Amygdala (tissue), 56 donors: ENCODE data around the gene FAM168A.

Experiments
- DNase-seq, 56 donors: peaks; one replicate each; lab custom pipeline; 2025; lab: John Stamatoyannopoulos, UW

Gene FAM168A

DNA sequence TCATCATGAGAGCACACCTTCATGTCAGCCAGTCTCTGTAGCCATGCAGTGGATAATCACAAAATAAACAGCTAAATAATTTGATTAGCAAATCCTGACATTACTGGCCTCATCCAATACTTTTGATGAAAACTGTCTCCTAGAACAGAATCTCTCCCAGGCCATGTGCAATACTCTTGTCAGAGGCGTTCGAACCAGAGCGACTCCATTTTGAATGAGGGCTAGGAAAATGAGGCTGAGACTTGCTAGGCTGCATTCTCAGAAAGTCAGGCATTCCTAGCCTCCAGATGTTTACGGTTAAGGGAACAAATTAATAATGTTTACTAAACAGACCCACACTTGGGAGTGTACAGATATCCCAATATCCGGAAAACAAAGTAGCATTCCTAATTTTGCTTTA, 69.9 kb downstream of the FAM168A start:
- DNase-seq, result no peak

DNA sequence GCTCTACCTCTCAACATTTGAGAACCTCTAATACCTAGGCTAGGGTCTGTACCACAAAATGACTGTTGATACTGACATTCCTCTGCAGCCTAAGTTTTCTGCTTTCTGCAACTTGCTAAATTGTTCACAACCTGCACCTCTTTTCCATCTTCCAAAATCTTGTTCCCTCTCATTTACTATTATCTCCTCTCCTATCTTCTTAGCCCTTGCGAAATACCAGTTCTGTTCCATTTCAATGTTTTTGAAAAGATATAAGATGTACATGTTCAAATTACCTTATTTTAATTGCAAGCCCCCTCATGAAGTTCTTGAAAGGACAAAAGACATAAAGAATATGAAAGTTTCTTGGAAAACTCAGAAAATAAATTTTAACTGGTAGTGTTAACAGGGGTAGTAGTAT, 72.3 kb downstream of the FAM168A start:
- no peak for DNase-seq

DNA sequence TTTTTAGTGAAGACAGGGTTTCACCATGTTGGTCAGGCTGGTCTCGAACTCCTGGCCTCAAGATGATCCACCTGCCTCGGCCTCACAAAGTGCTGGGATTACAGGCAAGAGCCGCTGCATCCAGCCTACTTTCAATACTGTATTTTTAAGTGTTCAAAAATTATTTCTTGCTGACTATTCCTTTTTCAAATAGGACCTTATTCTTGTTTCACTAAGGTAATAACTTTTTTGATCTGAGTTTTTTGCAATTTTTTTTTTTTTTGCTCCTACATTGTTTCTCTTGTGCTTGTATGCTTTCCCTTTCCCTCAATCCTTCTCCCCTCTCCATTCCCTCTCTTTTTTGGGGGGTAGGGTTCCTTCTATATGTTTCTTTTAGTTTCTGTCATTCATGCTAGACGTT, 73.1 kb downstream of the FAM168A start:
- no peak for DNase-seq

DNA sequence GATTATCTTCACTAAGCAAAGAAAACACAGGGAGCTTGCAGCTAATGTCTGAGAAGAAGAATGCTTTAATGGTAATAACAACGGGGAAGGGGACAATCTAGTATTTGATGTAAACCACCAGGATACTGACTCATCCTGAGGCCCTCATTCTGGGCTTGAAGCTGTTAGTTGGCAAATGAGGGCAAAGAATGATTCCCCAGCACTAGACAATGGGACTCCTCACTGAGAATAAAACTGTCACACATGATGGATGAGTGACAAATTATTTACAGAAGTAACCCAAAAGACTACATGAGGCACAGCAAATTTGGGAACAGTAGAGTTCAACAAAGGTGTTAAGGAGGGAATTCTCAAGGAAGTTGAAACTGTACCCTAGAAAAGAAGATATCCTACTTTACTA, 76.3 kb downstream of the FAM168A start:
- no peak for DNase-seq

DNA sequence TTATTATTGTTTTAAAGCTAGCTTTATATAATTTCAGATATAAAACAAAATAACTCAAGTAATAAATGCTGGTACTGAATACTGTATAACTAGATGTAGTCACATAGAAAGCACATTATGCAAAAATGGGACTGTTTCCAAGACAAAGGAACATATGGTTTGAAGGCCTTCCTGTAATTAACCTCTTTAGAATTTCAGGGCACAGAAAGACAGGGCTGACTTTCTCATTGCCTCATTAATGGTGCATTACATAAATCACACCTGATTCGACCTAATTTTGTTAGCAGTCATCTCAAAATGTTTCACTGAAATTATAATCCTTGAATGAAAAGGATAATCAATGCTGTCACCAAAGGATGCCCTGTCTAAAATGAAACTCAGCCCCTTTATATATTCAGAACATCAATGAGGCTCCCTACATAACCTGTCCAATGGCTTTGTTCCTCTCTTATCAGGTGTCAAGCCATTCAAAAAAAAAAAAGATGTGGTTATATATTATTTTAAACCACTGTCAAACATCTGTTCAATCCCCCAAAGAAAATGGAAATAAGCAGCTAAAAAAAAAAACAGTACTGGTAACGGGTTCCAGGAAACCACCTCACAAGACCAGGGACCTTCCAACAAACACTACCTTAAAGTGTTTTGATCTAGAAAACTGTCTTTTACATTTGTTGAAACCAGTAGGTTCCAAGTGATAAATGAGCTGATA, 77.4 kb downstream of the FAM168A start:
- no peak for DNase-seq

DNA sequence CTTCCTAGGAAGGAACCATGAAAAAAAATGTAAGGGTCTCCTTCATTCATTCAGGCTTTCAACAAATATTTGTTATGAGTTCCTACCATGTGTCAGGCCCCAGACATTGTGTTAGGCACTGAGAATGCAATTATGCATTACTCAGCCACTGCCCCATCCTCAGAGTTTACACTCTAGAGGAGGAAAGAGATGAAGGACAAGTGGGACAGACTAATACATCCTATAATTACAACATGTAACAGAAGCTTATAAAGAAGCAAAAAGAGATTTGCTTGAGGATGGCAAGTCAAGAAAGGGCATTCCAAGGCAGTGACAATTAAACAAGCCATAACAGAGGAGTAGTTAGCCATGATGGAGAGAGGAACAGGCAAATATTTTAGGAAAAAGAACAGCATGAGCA, 78.6 kb downstream of the FAM168A start:
- no peak for DNase-seq

DNA sequence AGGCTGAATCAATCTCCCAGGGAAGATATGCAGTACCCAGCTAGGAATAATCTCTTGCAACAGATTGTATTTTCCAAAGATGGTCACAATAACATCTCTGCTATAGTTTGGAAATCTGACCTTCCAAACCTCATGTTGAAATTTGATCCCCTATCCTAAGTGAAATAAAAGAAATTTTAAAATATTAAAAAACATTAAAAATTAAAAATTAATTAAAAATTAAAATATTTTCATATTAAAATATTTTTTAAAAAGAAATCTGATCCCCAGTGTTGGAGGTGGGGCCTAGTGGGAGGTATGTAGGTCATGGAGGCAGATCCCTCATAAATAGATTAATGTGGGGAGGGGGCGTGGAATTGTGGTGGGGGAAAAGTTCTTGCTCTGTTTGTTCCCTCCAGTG, 79.7 kb downstream of the FAM168A start:
- no peak for DNase-seq

DNA sequence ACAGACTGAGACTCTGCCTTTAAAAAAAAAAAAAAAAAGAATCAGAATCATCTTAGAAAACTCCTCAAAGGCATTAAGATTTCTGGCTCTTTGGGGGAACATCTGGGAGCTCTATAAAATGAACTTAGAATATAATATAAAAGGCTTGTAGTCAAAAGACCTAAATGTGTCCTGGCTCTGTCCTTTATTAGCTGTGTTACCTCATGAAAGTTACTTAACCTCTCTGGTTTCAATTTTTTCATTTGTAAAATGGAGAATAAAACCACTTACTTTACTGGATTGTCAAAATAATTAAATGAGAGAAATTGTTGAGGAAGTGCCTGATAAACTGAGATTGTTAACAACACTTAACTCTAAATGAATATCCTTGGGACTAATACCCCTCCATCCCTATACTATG, 81.8 kb downstream of the FAM168A start:
- DNase-seq, result no peak

DNA sequence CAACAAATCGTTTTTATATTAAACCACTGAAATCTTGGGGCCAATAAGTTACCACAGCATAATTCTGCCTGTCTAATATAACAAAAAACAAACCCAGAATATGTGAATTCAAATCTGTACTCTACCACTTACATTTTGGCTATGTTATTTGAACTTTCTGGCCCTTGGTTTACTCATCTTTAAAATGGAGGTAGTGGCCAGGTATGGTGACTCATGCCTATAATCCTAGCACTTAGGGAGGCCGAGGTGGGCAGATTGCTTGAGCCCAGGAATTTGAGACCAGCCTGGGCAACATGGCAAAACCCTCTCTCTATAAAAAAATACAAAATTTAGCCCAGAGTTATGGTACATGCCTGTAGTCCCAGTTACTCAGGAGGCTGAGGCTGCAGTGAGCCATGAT, 84.2 kb downstream of the FAM168A start:
- no peak for DNase-seq

DNA sequence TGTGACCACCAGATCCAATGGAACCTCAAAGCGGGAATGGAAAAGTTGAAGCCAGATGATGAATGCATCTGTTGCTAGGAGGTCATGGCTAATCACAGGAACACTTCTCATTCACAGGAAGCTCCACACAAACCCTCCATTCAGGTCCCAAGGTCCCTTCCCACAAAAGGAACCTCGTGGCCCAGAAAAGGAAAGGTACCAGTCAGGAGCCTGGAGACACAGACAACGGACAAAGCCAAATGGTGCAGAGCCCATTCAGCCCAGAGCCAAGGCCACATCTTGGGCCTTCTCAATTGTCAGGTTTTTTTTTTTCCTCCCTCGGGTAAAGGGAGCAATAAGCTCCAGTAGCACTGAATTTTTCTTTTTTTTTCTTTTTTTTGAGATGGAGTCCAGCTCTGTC, 87.0 kb downstream of the FAM168A start:
- no peak for DNase-seq

DNA sequence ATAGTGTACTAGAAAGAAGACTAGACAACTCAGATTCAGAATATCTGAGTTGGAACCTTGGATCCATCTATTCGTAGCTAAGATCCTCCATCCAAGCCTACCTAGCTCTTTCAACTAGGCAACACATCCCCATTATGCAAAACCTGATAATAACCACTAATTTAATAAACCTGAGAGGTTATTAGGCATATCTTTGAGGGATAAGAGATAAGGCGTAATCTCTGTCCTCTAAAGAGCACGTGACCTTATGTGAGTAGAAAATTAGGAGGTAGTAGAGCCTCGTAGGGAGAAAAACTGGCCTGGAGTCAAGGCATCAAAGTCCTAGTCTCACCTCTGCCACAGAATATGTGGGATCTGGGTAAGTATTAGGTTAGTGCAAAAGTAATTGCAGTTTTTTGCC, 87.8 kb downstream of the FAM168A start:
- no peak for DNase-seq

DNA sequence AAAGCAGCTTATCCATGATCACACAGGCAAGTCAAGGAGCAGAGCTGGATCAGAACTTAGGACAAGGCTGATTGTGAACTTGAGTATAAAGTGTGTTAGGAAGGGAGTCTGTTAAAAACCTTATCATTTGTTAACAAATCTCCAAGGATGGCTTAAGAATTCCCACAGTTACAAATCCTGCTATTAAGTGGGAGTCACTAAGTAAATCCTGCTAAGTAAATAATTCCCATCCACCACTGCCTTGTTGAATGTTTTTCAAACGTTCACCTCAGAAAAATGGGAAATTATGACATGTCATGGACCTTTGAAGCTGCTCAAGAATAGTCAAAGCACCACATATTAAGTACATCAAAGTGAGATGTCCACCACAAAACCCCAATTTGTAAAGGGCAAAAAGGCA, 88.7 kb downstream of the FAM168A start:
- no peak for DNase-seq

DNA sequence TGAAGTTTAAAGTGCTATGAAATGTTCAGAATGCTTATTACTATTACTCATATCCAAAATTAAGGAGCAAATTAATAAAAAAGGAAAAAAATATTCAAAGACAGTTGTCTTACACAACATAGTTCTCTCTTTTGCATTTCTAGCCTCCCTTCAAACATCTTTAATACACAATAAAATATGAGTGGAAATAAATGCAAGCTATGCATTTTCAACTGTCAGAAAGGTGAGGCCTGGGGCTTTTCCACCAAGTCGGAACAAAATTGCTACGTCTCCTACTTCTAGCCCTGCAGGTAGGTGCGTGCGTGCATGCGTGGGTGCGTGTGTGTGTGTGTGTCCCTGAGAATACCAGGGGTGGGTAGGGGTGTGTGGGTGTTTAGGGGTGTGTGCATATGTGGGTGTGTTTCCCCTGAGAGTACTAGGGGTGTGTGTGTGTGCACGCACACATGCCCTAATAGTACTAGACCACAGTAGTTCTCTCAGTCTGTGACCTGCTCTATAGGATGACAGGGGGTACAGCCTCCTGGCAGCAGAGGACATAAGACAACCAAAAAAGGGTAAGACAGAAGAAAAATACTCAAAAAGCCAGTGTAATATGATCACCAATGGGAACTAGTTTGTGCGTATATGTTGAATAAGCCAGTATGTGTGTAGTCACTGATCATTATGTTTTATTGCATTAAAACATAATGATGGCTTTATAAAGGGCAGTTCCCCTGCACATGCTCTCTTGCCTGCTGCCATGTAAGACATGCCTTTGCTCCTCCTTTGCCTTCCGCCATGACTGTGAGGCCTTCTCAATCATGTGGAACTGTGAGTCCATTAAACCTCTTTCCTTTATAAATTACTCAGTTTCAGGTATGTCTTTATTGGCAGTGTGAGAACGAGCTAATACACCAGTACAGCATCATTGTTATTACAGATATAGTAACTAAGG, 89.4 kb downstream of the FAM168A start:
- DNase-seq, result no peak

DNA sequence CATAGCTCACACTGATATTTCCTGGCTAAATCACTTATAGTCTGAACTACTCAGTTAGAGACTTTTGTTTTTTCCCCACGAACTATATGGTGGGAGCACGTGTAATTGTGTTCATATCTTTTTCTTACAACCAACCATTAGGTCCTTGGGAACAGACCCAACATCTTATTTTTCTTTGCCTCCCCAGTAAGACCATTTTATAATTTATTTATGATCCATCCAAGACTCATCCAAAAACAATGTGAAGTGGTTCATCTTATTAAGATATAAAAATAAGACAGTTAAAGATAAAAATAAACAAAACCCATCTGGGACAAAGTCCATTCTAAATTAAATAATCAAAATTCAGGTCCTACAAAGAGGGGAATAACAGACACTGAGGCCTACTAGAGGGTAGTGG, 90.8 kb downstream of the FAM168A start:
- no peak for DNase-seq

DNA sequence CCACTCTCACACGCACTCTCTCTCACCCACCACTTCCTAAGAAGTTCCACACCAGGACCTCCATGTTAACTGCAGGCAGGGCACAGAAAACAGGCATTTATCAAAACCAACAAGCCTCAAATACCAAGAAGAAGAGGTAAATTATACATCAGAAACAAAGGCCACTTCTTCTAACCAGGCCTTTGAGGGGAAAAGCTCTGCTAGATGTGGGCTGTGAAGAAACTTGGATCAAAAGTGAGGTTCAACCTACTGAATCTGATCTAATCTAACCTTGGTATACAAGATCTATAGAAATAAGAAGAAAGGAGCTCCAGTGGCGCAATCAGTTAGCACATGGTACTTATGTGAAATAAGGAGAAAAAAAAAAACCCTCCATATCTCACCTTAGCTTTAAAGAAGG, 91.9 kb downstream of the FAM168A start:
- DNase-seq, result no peak

DNA sequence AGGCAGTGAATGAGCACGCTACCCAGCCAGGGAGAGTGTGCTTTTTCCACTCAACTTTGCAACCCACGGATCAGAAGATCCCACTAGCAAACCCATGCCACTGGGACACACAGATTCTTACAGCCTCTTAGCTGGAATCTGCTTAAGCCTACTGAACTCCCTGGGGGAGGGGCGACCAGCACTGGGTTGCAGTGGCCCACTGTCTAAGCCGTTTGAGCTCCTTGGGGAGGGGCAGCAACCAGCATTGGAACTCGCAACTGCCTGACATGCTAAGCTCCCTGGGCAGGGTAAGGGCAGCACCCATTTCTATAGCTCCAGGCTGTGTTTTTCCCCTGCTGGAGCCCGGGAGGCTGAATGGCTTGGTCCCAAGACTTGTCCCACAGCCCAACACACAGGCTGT, 99.6 kb downstream of the FAM168A start:
- no peak for DNase-seq

DNA sequence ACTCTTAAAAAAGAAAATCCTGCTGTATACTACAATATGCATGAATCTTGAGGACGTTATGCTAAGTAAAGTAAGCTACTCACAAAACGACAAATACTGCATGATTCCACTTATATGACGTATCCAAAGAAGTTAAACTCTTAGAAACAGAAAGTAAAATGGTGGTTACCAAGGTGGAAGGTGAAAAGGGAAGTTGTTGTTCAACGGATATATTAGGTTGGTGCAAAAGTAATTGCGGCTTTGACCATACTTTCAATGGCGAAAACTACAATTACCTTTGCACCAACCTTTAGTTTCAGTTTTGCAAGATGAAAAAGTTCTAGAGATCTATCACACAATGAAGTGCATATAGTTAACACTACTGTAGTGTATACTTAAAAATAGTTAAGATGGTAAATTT, 101.8 kb downstream of the FAM168A start:
- no peak for DNase-seq

DNA sequence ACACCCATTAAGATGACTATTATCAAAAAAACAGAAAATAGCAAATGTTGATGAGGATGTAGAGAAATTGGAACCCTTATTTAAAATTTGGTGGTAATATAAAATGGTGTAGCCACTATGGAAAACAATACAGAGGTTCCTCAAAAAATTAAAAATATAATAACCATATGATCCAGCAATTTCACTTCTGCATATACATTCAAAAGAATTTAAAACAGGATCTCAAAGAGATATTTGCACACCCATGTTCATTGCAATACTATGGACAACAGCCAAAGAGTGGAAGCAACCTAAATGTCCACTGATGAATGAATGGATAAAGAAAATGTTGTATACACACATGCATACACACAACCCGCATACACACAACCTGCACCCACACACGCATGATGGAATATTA, 102.2 kb downstream of the FAM168A start:
- no peak for DNase-seq

DNA sequence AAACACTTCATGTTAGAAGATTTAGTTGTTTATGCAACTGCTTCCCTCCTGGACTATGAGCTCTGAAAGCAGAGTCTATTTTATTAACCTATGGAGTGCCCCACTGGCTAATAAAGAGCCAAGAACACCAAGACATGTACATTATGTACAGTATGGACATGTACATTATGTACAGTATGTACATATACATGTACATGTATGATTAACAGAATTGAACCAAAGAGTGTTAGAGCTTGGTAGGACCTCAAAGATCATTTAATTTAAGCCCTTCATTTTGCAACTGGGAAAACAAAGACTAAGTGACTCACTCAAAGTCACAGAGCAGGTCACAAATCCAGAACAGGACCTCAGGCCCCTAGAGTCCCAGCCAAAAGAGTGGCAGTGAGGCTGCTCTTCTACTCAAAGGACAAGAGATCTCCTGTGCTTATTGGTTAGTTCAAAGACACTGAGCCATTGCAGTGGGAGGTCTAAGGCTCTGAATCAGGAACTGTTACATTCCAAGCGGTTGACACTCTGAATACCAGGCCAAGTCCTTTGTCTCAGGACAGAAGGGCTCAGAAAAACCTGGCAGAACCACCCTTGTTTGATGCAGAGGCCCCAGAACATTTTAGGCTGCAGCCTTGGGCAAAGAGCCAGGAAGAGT, 103.8 kb downstream of the FAM168A start:
- DNase-seq, result peak in 12 of 56 donors; percentile 10 to 50 (median 18)

DNA sequence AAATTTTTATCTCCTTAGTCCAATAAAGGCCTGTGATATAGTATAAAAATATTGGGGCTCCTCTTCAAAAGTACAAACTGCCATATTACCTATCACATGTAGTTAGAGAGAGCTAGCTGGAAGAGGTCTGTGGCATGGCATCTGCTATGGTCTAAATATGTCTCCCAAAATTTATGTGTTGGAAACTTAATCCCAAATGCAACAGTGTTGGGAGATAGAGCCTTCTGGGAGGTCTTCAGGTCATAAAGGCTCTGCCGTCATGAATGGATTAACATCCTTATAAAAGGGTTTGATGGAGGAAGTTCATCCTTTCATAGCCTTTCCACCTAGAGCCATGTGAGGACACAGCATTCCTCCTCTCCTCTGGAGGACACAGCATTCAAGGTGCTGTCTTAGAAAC, 116.3 kb downstream of the FAM168A start:
- no peak for DNase-seq

DNA sequence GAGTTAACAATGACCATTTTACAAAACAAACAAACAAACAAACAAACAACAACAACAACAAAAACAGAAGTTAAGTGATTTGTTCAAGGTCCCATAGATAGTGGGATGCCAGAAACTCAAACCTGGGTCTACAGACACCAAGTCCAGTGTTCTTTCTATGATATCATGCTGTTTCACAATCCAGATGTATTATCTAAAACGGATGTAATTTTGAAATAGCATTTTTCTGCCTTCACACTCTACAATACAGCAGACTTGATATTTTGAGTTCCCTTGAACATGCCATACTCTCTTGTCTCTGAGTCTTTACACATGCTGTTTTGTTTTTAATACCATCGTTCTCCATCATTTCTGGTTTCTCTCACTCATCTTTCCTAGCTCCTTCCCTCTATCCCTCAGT, 117.2 kb downstream of the FAM168A start:
- DNase-seq, result no peak
